ENCODE results near the gene RNU6-1.

The RNU6-1 gene

DNA sequence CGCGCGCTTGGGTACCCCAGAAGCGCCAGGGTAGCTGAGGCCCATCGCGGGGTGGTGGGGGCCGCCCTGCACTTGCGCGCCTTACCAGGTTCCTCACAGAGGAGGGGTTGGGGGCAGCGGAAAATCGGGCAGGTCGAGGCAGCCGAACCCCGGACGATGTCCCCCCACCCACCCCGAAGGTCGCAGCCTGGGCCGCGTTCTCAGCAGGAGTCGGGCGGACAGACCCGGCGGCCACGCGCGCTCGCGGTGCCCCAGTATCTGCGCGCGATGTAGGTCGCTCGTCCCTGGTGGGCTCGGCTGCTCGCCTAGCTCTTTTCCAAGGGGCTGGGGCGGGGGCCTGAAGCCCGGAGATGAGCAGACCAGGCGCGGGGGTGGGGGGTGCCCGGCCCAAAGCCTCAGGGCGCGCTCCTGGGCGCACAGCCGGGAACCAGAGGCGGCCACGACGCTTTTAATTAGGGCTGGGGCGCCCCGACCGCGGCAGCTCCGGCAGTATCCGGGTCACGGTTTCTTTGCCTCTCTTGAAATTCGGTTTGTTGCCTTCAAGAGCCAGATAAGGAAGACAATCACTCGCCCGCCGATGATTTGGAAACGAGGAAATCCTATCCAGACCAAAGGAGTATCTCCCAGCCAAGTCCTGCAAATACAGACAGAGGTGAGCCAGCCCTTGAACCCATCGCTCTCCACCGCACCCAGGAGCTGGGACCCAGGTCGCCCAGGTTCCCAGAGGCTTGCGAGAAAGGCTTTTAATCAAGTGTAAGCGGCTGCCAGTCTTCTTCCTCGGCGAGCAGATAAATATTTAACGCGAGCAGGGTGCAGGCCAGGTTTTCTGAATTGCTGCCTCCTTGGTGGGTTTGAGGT lies 10.0 kb downstream of the RNU6-1 start:
- TF ChIP-seq, protein P1, sequence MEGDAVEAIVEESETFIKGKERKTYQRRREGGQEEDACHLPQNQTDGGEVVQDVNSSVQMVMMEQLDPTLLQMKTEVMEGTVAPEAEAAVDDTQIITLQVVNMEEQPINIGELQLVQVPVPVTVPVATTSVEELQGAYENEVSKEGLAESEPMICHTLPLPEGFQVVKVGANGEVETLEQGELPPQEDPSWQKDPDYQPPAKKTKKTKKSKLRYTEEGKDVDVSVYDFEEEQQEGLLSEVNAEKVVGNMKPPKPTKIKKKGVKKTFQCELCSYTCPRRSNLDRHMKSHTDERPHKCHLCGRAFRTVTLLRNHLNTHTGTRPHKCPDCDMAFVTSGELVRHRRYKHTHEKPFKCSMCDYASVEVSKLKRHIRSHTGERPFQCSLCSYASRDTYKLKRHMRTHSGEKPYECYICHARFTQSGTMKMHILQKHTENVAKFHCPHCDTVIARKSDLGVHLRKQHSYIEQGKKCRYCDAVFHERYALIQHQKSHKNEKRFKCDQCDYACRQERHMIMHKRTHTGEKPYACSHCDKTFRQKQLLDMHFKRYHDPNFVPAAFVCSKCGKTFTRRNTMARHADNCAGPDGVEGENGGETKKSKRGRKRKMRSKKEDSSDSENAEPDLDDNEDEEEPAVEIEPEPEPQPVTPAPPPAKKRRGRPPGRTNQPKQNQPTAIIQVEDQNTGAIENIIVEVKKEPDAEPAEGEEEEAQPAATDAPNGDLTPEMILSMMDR (IDR thresholded peaks at IDR 0.05; ENCODE audit: low read depth, low read length, missing control alignments): no peak
- no peak overlapping the region for H3K4me3 ChIP-seq (ENCODE audit: low read depth, low read length)
- DNase-seq (ENCODE audit: low read depth): no peak

DNA sequence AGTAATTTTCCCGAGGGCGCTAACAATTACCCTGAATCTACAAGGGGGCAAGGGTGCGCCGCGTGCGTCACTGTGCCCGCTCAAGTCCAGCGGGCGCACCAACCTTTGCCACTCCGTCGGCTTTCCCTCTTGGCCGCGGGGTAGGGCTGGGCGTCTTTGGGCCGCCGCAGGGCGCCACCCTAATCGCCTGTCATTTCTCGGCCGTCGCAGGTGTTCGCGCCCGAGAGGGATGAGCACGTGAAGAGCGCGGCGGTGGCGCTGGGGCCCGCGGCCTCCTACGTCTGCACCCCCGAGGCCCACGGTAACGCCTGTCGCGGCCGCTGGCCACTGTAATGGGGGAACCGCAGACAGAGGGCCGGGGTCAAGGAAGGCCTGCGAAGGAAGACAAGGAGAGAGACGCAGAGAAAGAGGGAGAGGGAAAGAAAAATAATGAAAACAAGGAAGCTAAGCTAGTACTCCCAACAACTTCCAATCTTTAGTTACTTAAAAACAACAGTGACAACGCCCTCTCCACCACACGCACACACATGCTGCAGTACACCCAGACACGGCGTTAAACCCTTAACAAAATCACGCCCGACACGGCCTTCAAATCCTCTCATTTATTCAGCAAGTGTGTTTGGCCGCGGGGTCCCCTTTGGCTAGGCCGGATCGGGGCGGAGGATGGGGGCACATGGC lies 10.7 kb downstream of the RNU6-1 start:
- TF ChIP-seq, protein P1 (IDR thresholded peaks at IDR 0.05; ENCODE audit: low read depth, low read length, missing control alignments): no peak
- H3K4me3 ChIP-seq (ENCODE audit: low read depth, low read length): no peak overlapping the region
- DNase-seq (ENCODE audit: low read depth): no peak

DNA sequence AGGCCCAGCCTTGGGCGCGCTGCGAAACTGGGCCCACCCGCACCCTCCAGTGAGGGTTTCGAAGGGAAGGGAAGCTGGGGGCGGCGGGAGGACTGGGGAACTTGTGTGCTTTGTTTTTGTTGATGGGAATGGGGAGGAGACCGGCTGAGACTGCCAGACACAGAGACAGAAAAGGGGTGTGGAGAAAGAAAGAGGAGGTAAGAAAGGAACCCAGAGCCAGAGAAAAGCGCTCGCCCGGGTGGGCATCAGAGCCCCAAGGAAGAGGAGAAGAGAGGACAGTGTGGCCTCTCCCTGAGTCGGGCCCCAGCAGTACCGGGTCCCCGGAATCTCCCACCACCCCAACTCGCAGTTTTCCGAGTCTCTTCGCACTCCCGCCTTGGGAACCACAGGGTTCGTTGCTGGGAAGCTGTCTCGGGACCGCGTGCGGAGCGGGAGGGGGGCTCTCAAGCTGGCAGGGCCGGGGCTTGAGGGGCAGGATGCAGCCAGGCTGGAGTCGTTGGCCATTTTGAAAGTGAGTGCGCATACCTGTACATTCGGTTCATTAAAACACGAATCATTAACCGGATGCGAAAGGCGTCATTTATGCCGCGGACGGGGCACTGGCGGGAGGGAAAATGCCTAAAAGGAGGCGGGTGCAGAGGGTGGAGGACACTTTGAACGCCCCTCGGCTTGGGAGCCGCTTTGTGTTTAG lies 11.4 kb downstream of the RNU6-1 start:
- H3K4me3 ChIP-seq (ENCODE audit: low read depth, low read length): no peak overlapping the region
- TF ChIP-seq, protein P1 (IDR thresholded peaks at IDR 0.05; ENCODE audit: low read depth, low read length, missing control alignments): no peak
- DNase-seq (ENCODE audit: low read depth): no peak

DNA sequence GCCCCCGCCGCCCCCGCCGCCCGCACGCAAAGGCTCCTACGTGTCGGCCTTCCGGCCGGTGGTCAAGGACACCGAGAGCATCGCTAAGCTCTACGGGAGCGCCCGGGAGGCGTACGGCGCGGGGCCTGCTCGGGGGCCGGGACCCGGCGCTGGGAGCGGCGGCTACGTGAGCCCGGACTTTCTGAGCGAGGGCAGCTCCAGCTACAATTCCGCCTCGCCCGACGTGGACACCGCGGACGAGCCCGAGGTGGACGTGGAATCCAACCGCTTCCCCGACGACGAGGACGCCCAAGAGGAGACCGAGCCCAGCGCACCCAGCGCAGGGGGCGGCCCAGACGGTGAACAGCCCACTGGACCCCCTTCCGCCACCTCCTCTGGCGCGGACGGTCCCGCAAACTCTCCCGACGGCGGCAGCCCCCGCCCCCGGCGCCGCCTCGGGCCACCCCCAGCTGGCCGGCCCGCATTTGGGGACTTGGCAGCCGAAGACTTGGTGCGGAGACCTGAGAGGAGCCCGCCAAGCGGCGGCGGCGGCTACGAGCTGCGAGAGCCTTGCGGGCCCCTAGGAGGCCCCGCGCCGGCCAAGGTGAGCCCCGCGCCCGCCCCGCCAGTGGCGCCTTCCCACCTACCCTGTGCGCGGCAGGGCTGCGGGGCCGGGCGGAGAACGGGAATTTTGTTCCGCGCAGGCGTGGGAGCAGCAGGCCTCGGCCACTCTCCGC lies 12.1 kb downstream of the RNU6-1 start:
- H3K4me3 ChIP-seq (ENCODE audit: low read depth, low read length): no peak overlapping the region
- DNase-seq (ENCODE audit: low read depth): no peak
- TF ChIP-seq, protein P1 (IDR thresholded peaks at IDR 0.05; ENCODE audit: low read depth, low read length, missing control alignments): no peak

DNA sequence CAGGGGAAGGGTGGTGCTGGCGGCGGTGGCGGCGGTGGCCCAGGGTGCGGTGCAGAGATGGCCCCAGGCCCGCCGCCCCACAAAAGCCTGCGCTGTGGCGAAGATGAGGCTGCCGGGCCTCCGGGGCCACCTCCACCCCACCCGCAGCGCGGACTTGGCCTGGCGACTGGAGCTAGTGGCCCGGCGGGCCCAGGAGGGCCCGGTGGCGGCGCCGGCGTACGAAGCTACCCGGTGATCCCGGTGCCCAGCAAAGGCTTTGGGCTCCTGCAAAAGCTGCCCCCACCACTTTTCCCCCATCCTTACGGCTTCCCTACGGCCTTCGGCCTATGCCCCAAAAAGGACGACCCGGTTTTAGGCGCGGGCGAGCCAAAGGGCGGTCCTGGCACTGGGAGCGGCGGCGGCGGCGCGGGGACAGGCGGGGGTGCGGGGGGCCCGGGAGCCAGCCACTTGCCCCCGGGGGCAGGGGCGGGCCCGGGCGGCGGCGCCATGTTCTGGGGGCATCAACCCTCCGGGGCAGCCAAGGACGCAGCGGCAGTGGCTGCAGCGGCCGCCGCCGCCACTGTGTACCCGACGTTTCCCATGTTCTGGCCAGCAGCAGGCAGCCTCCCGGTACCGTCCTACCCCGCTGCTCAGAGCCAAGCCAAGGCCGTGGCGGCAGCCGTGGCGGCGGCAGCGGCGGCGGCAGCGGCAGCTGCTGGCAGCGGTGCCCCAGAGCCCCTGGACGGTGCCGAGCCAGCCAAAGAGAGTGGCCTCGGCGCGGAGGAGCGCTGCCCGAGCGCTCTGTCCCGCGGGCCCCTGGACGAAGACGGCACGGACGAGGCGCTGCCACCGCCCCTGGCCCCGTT lies 12.9 kb downstream of the RNU6-1 start:
- no peak for DNase-seq (ENCODE audit: low read depth)
- H3K4me3 ChIP-seq (ENCODE audit: low read depth, low read length): no peak overlapping the region
- TF ChIP-seq, protein P1 (IDR thresholded peaks at IDR 0.05; ENCODE audit: low read depth, low read length, missing control alignments): no peak

Measured in GM12864 (cell line).